ELF-1 (cell line): Measurements from ENCODE around the gene HOXA10.
A peak's percentile ranks its signal among the peaks of the same experiment; 100 is the strongest.

Experiments
- DNase-seq: peaks from one replicate; pipeline ENCODE4 v3.0.0-alpha.2; 2016; ENCODE audit warnings: low read depth, low spot score

HOXA10 gene

DNA sequence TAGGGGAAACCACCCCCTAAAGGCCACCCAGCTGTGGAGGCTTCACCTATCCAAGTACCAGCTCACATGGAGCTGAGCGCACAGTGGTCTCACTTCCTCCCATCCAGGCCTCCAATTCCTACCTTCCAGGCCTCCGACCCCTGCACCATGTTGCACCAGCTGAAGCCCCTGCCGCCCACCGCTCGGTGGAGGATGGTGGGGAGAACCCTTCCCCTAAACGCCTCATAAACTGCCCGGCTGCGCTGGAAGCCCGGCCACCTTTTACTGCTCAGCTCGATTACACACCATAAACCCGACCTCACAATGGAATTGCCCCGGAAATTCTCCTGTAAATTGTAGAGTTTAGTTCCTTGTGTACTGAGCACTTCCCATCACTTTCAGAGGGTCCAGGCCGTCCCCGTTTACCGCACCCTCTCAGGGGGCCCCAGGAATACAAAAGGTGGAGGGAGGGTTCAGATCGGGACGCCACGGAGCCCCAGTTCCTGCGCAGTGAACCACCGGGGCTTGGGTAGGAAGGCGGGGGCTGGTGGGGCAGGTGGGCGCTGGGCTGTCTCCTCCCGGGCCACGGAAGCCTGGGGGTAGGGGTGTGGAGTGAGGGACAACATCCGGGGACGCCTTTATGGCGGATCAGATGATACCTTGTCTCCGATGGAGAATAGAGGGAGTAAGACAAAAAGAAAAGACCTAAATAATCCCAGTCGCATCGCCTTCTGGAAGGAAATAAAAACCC is 16.3 kb downstream of the HOXA10 start:
- DNase-seq, result peak; percentile 32

DNA sequence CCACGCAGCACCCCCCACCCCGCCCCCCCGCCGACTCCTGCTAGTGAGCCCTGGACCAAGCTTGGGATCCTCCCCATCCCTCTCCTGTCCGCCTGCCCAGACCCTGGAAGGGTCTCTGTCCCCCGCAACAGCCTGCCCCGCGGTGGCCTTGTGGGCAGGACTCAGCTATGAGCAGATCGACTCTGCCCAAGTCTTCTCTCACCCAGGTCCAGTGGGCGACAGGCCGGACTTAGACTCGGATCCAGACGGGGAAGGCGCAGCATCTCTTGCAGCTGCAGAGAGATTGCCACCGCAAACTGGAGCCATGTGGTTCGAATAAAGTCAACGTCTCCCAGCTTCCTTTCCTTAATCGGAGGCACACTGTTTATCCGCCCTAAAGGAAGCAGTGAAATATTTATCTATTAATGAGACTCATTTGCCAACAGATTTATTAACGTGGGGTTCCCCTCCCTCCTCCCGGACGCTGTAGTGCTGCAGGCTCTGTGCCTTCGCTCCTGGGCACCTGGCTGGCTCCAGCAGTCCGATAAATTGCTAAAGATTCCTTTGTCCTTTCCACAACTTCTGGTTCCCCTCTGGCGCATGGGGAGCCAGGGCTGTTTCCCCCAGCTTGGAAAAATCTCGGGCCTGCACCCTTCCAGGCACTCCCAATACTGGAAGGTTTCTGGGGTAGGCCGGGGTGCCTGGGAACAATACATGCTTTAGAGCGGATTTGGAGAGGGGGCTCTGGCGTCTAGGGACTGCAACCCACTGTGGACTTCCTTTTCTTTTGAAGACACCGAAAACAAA is 17.0 kb downstream of the HOXA10 start:
- DNase-seq, result peak; percentile 33

- DNase-seq, result peak; percentile 85
Observed at GRCh38 chr7:27156508-27156898, 17.6 kb downstream of the HOXA10 start, which contains the start of gene HOXA7. HOXA7 (minus strand) TSS chr7:27156675; CDS start chr7:27156545, 130 bp downstream.

- DNase-seq, result peak; percentile 70
Observed at GRCh38 chr7:27155816-27156507, 18.2 kb downstream of the HOXA10 start.

DNA sequence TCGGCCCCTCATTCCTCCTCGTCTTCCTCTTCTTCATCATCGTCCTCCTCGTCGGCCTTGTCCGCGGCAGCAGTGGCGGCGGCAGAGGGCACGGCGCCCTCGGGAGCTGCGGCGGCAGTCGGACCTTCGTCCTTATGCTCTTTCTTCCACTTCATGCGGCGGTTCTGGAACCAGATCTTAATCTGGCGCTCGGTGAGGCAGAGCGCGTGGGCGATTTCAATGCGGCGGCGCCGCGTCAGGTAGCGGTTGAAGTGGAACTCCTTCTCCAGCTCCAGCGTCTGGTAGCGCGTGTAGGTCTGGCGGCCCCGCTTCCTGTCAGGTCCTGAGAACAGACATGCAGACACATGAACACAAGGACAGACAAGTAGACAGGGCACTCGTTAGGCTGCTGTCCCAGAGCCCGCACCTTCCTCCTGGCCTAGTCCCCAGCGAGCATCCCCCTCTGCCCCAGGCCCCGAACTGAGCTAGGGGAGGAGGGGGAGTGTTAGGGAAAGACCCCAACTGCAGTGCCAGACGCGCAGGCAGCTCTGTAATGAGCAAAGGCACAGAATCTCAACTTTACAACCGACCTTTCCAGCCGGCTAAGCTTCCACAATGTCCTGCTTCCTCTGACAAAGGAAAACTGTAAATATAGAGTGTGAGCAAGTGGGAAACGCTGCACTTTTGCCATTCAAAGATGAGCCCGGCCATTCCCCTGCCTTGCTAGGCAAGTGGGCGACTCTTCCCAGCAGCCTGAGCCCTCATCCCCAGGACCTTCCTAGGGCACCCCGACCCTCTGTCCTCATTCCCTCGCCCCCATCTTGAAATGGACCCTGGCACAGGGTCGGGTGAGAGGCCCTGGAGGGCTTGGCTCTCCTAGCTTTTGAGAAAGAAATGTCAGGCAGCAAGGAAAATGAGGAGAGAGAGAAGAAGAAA is 19.0 kb downstream of the HOXA10 start:
- peak; percentile 63 for DNase-seq

- peak; percentile 5 for DNase-seq
Observed at GRCh38 chr7:27154369-27154768, 19.8 kb downstream of the HOXA10 start.

DNA sequence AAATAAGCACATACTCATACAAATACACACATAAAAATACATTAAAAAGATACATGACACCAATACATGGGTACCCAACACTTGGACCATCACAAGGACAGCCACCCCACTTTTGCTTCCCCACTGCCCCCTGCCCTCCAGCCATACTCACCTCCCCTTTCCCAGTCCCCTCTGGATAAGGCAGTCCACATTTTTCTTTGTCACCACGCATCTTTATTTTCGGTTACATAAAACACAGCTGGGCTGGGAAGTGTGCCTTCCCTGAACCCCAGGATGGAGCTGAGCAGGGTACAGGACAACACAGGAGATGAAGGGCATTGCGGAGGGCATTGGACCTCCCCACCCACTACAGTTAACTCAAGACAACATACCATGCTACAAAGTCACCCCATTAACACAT is 20.6 kb downstream of the HOXA10 start:
- peak; percentile 1 for DNase-seq

- DNase-seq, result no peak
Observed at GRCh38 chr7:27152816-27153442, 21.2 kb downstream of the HOXA10 start.

DNA sequence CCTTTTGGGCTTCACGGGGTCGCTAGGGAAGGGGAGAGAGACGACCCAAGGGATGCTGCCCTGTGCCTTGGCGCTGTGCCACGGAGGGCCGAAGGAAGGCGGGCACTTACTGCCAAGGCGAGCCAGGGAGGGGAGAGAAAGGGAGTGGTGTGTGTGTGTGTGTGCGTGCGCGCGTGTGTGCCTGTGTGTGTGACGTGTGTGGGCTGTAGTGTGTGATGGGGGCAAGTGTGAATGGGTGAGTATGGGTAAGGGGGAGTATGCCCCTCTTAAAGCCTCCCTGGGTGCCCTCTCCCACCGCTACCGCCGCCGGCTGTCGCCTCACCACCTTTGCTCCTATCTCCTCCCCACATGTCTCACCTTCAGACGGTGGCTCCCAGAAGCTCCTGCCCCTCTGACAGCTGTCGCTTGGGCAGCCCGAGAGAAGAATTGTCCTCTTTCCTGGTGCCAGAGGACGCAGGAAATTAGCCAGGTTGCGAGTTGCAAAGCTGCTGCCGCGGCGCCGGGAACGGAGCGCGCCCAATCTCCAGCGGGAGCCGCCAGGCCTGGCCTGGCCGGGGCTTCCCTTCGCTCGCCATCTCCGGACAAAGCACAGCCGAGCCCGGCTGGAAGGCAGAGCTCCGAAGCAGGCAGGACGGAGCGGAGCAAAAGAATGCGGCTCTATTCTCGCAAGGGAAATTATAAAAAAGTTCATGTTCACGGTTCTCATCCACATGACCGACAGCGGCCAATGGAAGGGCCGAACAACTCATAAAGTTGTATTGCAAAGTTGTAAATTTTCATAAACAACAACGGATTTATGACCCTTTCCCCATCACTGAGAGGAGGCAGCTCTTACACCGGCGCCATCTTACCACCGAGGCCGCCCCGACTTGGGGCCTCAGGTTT is 21.9 kb downstream of the HOXA10 start, which contains the start of gene HOXA3:
TSS of gene HOXA3 (minus strand) at position 653 of the 885 bp plus-strand sequence. CDS start 41,943 bp downstream, outside the sequence.
- peak; percentile 63 for DNase-seq

GRCh38 chr7:27151341-27151930 is 22.7 kb downstream of the HOXA10 start:
- no peak for DNase-seq

- DNase-seq, result peak; percentile 92
Observed at GRCh38 chr7:27150568-27151340, 23.4 kb downstream of the HOXA10 start.

GRCh38 chr7:27149842-27150567 is 24.1 kb downstream of the HOXA10 start:
- DNase-seq, result no peak

GRCh38 chr7:27148756-27149641 is 25.1 kb downstream of the HOXA10 start:
- peak; percentile 28 for DNase-seq

GRCh38 chr7:27148031-27148755 is 25.9 kb downstream of the HOXA10 start:
- DNase-seq, result peak; percentile 51

DNA sequence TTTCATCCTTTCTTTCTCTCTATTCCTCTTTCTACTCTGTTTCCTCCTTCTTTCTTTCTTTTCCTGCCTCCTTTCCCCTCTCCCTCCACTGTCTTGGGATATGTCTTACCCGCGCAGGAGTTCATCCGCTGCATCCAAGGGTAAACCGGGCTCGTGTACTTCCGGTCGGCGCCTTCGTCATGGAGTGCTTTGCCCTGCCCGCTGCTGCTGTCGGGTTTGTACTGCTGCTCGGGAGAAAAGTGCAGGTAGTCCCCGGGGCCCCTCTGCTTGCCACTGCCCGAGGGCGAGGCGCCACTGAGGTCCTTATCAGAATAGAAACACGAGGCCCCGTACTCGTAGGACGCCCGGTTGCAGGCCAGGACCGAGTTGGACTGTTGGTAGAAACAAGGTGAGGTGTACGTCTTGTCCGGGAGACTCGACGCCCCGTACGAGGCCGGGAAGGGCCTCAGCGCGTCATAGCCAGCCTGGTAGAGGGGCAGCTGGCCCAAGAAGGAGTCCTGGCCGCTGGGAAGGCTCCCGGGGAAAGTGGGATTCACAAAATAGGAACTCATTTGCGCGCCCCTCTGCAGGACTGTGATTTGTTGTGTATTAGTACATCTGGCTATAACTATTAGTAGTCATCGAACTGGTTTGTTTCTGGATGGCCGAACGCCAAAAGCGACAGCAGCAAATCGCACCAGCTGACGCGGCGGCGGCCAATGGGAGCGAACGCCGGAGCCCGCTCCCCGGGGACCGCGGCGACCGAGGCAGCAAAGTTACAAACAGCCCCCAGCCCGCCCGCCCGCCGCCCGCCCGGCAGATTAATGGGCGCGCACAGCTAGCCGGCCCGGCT is 26.7 kb downstream of the HOXA10 start, which contains the start of gene HOXA6:
TSS of gene HOXA6 (minus strand) at position 576 of the 832 bp plus-strand sequence. CDS start at position 551, 25 bp downstream.
- peak; percentile 58 for DNase-seq
